AG10803 (cell line): ENCODE measurements around the gene FAM210A.

Experiments used
- DNase-seq: peaks from one replicate; pipeline ENCODE4 v3.0.0; 2010; ENCODE audit warnings: low read depth
- H3K4me3 ChIP-seq: 2 replicates; pipeline ENCODE4 v1.5.1; 2011; ENCODE audit warnings: mild to moderate bottlenecking, low read length, control low read depth
- TF ChIP-seq, protein P1 (sequence below): conservative IDR thresholded peaks from 2 replicates; pipeline ENCODE4 v1.5.1; 2011; ENCODE audit warnings: mild to moderate bottlenecking, low read length, control low read depth, inconsistent platforms

FAM210A gene

GRCh38 chr18:13620818-13621445, 105.4 kb downstream of the FAM210A start:
- no peak for DNase-seq
- no peak overlapping the region for H3K4me3 ChIP-seq
- TF ChIP-seq, protein P1, sequence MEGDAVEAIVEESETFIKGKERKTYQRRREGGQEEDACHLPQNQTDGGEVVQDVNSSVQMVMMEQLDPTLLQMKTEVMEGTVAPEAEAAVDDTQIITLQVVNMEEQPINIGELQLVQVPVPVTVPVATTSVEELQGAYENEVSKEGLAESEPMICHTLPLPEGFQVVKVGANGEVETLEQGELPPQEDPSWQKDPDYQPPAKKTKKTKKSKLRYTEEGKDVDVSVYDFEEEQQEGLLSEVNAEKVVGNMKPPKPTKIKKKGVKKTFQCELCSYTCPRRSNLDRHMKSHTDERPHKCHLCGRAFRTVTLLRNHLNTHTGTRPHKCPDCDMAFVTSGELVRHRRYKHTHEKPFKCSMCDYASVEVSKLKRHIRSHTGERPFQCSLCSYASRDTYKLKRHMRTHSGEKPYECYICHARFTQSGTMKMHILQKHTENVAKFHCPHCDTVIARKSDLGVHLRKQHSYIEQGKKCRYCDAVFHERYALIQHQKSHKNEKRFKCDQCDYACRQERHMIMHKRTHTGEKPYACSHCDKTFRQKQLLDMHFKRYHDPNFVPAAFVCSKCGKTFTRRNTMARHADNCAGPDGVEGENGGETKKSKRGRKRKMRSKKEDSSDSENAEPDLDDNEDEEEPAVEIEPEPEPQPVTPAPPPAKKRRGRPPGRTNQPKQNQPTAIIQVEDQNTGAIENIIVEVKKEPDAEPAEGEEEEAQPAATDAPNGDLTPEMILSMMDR = no peak

DNA sequence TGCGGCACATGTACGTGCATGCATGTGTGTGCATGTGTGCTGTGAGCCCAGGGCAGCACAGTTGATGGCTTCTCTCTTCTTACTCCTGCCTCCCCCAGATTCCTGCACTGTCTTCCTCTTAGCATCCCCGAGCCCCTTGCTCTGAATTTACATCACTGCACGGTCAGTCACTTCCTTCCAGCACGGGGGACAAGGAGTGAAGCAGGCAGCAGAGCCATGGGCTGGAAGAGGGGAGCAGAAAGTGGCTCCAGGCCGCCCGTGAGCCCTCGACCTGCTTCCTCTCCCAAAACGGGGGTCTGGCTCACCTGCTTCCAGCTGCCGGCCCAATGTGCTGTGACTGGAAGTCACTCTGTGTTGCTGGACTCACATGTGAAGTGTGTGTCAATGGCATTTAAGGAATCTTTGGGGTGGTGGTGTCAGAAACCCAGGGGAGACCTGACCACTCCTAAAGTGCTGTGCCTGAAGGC, 106.1 kb downstream of the FAM210A start:
- TF ChIP-seq, protein P1 = no peak
- DNase-seq = no peak
- no peak overlapping the region for H3K4me3 ChIP-seq

DNA sequence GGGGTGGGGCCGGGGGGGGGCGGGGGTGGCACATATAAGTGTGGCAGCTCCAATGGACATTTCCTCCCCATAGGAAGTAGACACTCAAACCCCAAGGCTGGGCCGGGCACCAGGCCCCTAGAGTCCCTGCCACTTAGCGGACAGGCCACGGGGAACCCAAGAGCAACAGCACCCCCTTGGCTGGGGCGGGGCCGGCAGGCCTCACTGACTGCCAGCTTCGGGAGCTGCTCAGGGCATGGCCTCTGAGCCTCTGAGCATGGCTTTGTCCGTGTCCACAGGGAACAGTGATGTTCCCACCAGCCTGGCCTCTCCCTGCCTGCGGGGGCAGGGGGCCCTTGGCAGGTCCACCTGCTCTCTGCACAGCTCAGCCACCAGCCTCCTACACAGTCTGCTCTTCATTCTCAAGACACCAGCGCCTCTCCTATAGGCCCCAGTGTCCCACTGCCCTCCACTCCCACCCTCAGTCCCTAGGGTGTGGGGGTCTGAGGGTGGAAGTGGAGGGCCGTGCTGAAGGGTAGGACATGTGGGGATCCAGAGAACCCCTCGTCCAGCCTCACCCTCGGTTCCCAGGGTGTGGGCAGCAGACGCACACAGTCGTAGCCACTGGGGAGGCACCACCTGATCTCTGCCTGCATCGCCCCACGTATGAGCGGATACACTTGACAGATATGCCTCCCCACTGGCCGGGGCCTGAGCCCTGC, 106.7 kb downstream of the FAM210A start:
- H3K4me3 ChIP-seq = no peak overlapping the region
- no peak for DNase-seq
- TF ChIP-seq, protein P1 = no peak

- H3K4me3 ChIP-seq = no peak overlapping the region
- DNase-seq = no peak
- TF ChIP-seq, protein P1 = no peak
These were observed 107.5 kb downstream of the FAM210A start for GRCh38 chr18:13618760-13619438.

DNA sequence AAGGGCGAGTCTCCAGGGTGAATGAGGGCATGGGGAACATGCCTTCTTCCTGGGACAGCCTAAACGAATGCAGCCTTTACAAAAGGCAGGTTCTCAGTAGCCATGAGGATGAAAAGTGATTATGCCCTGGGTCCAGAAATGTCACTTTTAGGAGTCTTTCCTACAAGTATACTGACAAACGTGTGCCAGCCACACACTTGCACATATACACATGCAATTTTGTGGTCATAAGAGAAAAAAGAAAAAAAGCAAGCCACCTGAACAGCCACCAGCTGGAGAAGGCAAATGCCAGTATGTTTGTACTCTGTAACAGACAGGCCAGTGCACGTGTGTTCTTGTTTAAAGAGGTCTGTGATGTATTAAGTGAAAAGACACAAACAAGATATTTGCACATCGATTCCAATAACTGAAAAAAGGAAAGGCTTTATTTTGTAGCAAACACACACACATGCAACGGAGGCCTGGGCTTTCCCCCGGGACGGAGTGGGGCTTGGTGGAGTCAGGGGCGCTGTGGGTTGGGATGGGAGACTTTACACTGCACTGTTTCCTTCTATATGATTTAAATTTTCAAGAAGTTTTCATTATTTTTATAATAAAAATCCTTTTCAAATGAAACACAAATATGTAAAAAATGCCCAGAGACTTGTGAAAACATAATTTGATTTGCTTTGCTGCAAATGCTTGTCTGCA, 108.4 kb downstream of the FAM210A start:
- DNase-seq = no peak
- H3K4me3 ChIP-seq = no peak overlapping the region
- TF ChIP-seq, protein P1 = no peak

DNA sequence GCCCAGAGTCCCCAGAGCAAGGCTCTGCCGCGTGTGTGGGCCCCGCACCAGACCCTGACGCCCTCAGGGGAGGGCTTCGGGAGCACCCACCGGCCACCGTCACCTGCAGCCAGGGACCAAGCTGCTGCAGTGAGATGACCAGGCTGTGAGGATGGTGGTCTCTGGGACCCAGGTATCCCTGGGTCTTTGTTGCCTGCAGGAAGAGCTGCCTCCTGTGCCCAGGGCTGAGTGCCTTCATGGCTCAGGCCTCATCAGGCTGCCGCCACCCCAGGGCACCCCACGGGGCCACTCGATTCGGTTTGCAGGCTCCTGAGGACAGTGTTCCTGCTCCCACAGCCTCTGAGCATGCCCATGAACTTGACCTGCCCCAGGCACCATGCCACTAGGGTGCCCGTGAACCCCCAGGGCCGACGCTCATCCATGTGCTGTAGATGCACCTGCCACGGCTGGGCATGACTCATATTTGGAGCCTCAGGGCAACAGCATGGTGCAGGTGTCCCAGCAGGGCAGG, 109.8 kb downstream of the FAM210A start:
- DNase-seq = no peak
- H3K4me3 ChIP-seq = no peak overlapping the region

More for the DNA sequence above, 109.8 kb downstream of the FAM210A start:
- TF ChIP-seq, protein P1 = no peak
